Suprapubic skin (tissue), 4 donors: Measurements from ENCODE around the gene TMEM236. TPM values are rescaled to one million over a fixed set of nuclear protein-coding genes. Genes with fewer than 3 reads are reported as not detected.

ENCODE experiments used
- DNase-seq, 2 donors: peaks; one replicate each; pipeline ENCODE4 v3.0.0-alpha.2; 2019; ENCODE audit warnings: low spot score in 2 of 2
- H3K27ac ChIP-seq: fragments of 200-600 bp; sonication (generic); one replicate; pipeline ENCODE4 v1.5.1; 2019
- H3K27me3 ChIP-seq: fragments of 200-600 bp; sonication (generic); one replicate; pipeline ENCODE4 v1.5.1; 2019
- H3K36me3 ChIP-seq: fragments of 200-600 bp; sonication (generic); one replicate; pipeline ENCODE4 v1.5.1; 2019
- H3K4me1 ChIP-seq: fragments of 200-600 bp; sonication (generic); one replicate; pipeline ENCODE4 v1.5.1; 2019
- H3K4me3 ChIP-seq: fragments of 200-600 bp; sonication (generic); one replicate; pipeline ENCODE4 v1.5.1; 2019; ENCODE audit warnings: mild to moderate bottlenecking
- H3K9me3 ChIP-seq: fragments of 200-600 bp; sonication (generic); one replicate; pipeline ENCODE4 v1.5.1; 2019
- CTCF ChIP-seq, 2 donors: fragments of 200-600 bp in 1 of 2; fragments of 450-650 bp in 1 of 2; sonication (generic) in 1 of 2; IDR thresholded peaks; one replicate each; pipeline ENCODE4 v1.5.1; 2016 to 2019; ENCODE audit warnings: antibody characterized with exemption in 2 of 2, mild to moderate bottlenecking in 1 of 2, moderate library complexity in 1 of 2
- EP300 ChIP-seq: sonication (generic); formaldehyde crosslinking; IDR thresholded peaks from one replicate; pipeline ENCODE4 v1.6.1; 2017; ENCODE audit warnings: antibody characterized with exemption
- POLR2A ChIP-seq, 2 donors: fragments of 450-650 bp; IDR thresholded peaks; one replicate each; pipeline ENCODE4 v1.6.1; 2017; ENCODE audit warnings: antibody characterized with exemption in 2 of 2, mild to moderate bottlenecking in 2 of 2, moderate library complexity in 2 of 2
- POLR2AphosphoS5 ChIP-seq, 3 donors: sonication (generic); formaldehyde crosslinking; IDR thresholded peaks; one replicate each; pipeline ENCODE4 v1.6.1; 2017; ENCODE audit warnings: antibody characterized with exemption in 3 of 3
- WGBS: methylation state at CpG from one replicate; pipeline ENCODE4 v1.1.5; 2018; 5-methylcytosine and 5-hydroxymethylcytosine counted together
- total RNA-seq, 4 donors: library from RNA; depleted of rRNA; stranded (reverse); fragments of >200 nt; gene quantifications; one replicate each; pipeline ENCODE4 v1.1.0, GENCODE V29; 2016

TMEM236 gene
- under 1 TPM in 3 of 4 donors, not detected in 1; 0.11 to 0.39 (median 0.13) TPM for total RNA-seq

GRCh38 chr10:17751781-17752445 lies at the start of gene TMEM236:
TMEM236 (plus strand) TSS chr10:17752201; CDS start chr10:17752296, 95 bp downstream.
- Histone ChIP-seq H3K4me3 (no peak within 1 kb of the TSS), H3K27me3 (peaks cover 3% of the 10 kb centered on the region), H3K4me1 (no peaks in the 10 kb centered on the region), H3K9me3 (no peaks in the 10 kb centered on the region), H3K27ac (no peak within 1 kb of the TSS), H3K36me3 (no peaks in the 10 kb centered on the region)
- no peak for DNase-seq
- TF ChIP-seq POLR2AphosphoS5 (IDR thresholded peaks at IDR 0.05): no peak
- 67% methylated on average over 9 of the region's 9 CpGs for WGBS

GRCh38 chr10:17703706-17704105 lies 48.3 kb upstream of the TMEM236 start:
- WGBS: 94% methylated on average over 3 of the region's 3 CpGs
- TF ChIP-seq CTCF (IDR thresholded peaks at IDR 0.05): no peak
- TF ChIP-seq POLR2AphosphoS5 (IDR thresholded peaks at IDR 0.05): no peak
- TF ChIP-seq POLR2A (IDR thresholded peaks at IDR 0.05): no peak
- no peak for TF ChIP-seq EP300
- H3K36me3 ChIP-seq: peaks cover 48% of the 10 kb centered on the region
- no peaks in the 10 kb centered on the region for H3K4me1 ChIP-seq
- no peaks in the 10 kb centered on the region for H3K9me3 ChIP-seq
- H3K4me3 ChIP-seq: no peak overlapping the region
- no peaks in the 10 kb centered on the region for H3K27me3 ChIP-seq
- H3K27ac ChIP-seq: no peak overlapping the region
- no peak for DNase-seq

GRCh38 chr10:17708821-17709220 lies 43.2 kb upstream of the TMEM236 start:
- 97% methylated on average over 10 of the region's 10 CpGs for WGBS
- peaks cover 75% of the 10 kb centered on the region for H3K36me3 ChIP-seq
- H3K9me3 ChIP-seq: no peaks in the 10 kb centered on the region
- H3K27ac ChIP-seq: no peak overlapping the region
- H3K4me3 ChIP-seq: no peak overlapping the region
- no peaks in the 10 kb centered on the region for H3K27me3 ChIP-seq
- TF ChIP-seq CTCF (IDR thresholded peaks at IDR 0.05): no peak
- TF ChIP-seq POLR2AphosphoS5 (IDR thresholded peaks at IDR 0.05): no peak
- no peak for TF ChIP-seq EP300
- no peak for TF ChIP-seq POLR2A (IDR thresholded peaks at IDR 0.05)
- DNase-seq: no peak
- no peaks in the 10 kb centered on the region for H3K4me1 ChIP-seq

- no peak for DNase-seq
- 89% methylated on average over 5 of the region's 5 CpGs for WGBS
- no peaks in the 10 kb centered on the region for H3K27me3 ChIP-seq
- no peak overlapping the region for H3K27ac ChIP-seq
- TF ChIP-seq CTCF (IDR thresholded peaks at IDR 0.05) (no peak), POLR2A (IDR thresholded peaks at IDR 0.05) (no peak), EP300 (no peak), POLR2AphosphoS5 (IDR thresholded peaks at IDR 0.05) (no peak)
- H3K9me3 ChIP-seq: no peaks in the 10 kb centered on the region
- no peak overlapping the region for H3K4me3 ChIP-seq
- H3K4me1 ChIP-seq: no peaks in the 10 kb centered on the region
- peaks cover 81% of the 10 kb centered on the region for H3K36me3 ChIP-seq
Observed at GRCh38 chr10:17709492-17709891, 42.5 kb upstream of the TMEM236 start.

- WGBS: 88% methylated on average over 4 of the region's 4 CpGs
- H3K4me1 ChIP-seq: no peaks in the 10 kb centered on the region
- H3K9me3 ChIP-seq: no peaks in the 10 kb centered on the region
- no peak for DNase-seq
- no peak overlapping the region for H3K27ac ChIP-seq
- H3K27me3 ChIP-seq: no peaks in the 10 kb centered on the region
- no peak overlapping the region for H3K4me3 ChIP-seq
- no peak for TF ChIP-seq EP300
- TF ChIP-seq POLR2A (IDR thresholded peaks at IDR 0.05): no peak
- TF ChIP-seq CTCF (IDR thresholded peaks at IDR 0.05): no peak
- no peak for TF ChIP-seq POLR2AphosphoS5 (IDR thresholded peaks at IDR 0.05)
- peaks cover 85% of the 10 kb centered on the region for H3K36me3 ChIP-seq
Observed at GRCh38 chr10:17710181-17710580, 41.8 kb upstream of the TMEM236 start.
